ENCODE measurements around the gene NLGN3.

The NLGN3 gene

GRCh38 chrX:71162981-71163380 lies 18.3 kb downstream of the NLGN3 start:
- Histone ChIP-seq H3K27ac (ENCODE audit: low read length) (no peak overlapping the region), H3F3A (ENCODE audit: insufficient read depth, low read length) (no peaks in the 10 kb centered on the region), H3K4me2 (ENCODE audit: low read depth, low read length) (no peak overlapping the region), H3K79me2 (ENCODE audit: low read length) (no peaks in the 10 kb centered on the region), H3K4me3 (ENCODE audit: low read length) (no peak overlapping the region), H3K27me3 (replicated peaks; ENCODE audit: insufficient read depth, low read length) (no peaks in the 10 kb centered on the region), H4K20me1 (ENCODE audit: insufficient read depth, low read length) (no peaks in the 10 kb centered on the region), H3K9me2 (replicated peaks; ENCODE audit: insufficient read depth, low read length) (no peaks in the 10 kb centered on the region), H3K36me3 (replicated peaks; ENCODE audit: insufficient read depth, low read length) (no peaks in the 10 kb centered on the region), H2AFZ (ENCODE audit: low read length) (no peak overlapping the region), H3K9me3 (replicated peaks; ENCODE audit: insufficient read depth, low read length) (no peaks in the 10 kb centered on the region), H3K4me1 (ENCODE audit: low read length) (no peaks in the 10 kb centered on the region), H3K9ac (ENCODE audit: low read length) (no peak overlapping the region)
- TF ChIP-seq EZH2phosphoT487 (IDR thresholded peaks at IDR 0.05; ENCODE audit: low read length) (no peak), EZH2 (optimal IDR thresholded peaks at IDR 0.05; ENCODE audit: low read depth, low read length) (no peak), CTCF (IDR thresholded peaks at IDR 0.05; ENCODE audit: low read length) (no peak)
- no peak for DNase-seq

GRCh38 chrX:71164071-71164470 lies 19.4 kb downstream of the NLGN3 start:
- no peaks in the 10 kb centered on the region for H3K79me2 ChIP-seq (ENCODE audit: low read length)
- no peaks in the 10 kb centered on the region for H3F3A ChIP-seq (ENCODE audit: insufficient read depth, low read length)
- no peaks in the 10 kb centered on the region for H4K20me1 ChIP-seq (ENCODE audit: insufficient read depth, low read length)
- H3K9ac ChIP-seq (ENCODE audit: low read length): no peak overlapping the region
- DNase-seq: no peak
- no peaks in the 10 kb centered on the region for H3K4me1 ChIP-seq (ENCODE audit: low read length)
- H3K27ac ChIP-seq (ENCODE audit: low read length): no peak overlapping the region
- no peaks in the 10 kb centered on the region for H3K27me3 ChIP-seq (replicated peaks; ENCODE audit: insufficient read depth, low read length)
- no peak overlapping the region for H3K4me2 ChIP-seq (ENCODE audit: low read depth, low read length)
- H2AFZ ChIP-seq (ENCODE audit: low read length): no peak overlapping the region
- TF ChIP-seq EZH2phosphoT487 (IDR thresholded peaks at IDR 0.05; ENCODE audit: low read length): no peak
- no peak for TF ChIP-seq CTCF (IDR thresholded peaks at IDR 0.05; ENCODE audit: low read length)
- TF ChIP-seq EZH2 (optimal IDR thresholded peaks at IDR 0.05; ENCODE audit: low read depth, low read length): no peak
- no peak overlapping the region for H3K4me3 ChIP-seq (ENCODE audit: low read length)
- H3K36me3 ChIP-seq (replicated peaks; ENCODE audit: insufficient read depth, low read length): no peaks in the 10 kb centered on the region
- no peaks in the 10 kb centered on the region for H3K9me2 ChIP-seq (replicated peaks; ENCODE audit: insufficient read depth, low read length)
- no peaks in the 10 kb centered on the region for H3K9me3 ChIP-seq (replicated peaks; ENCODE audit: insufficient read depth, low read length)

DNA sequence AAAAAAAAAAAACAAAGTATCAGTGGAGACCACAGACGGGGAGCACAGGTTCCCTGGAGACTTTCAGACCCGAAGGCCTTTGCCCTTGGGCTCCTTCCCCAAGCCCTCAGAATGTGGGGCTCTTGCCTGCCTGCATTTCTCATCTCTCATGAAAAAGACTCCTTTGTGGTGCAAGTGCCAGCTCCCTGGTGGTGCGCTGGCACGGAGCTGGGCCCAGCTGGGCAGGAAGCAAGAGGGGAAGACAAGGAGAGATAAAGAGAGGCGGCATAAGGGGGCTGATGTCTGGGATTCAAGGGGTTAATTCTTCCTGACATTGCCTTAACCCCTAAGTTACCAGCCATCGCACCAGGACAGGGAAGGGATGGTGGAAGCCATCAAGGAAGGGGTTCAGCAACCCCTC lies 21.8 kb downstream of the NLGN3 start:
- Histone ChIP-seq H2AFZ (ENCODE audit: low read length) (no peak overlapping the region), H3K9me3 (replicated peaks; ENCODE audit: insufficient read depth, low read length) (no peaks in the 10 kb centered on the region), H3K27me3 (replicated peaks; ENCODE audit: insufficient read depth, low read length) (no peaks in the 10 kb centered on the region), H3K27ac (ENCODE audit: low read length) (no peak overlapping the region), H3F3A (ENCODE audit: insufficient read depth, low read length) (no peaks in the 10 kb centered on the region), H3K9ac (ENCODE audit: low read length) (no peak overlapping the region), H3K79me2 (ENCODE audit: low read length) (no peaks in the 10 kb centered on the region), H3K4me2 (ENCODE audit: low read depth, low read length) (no peak overlapping the region), H3K36me3 (replicated peaks; ENCODE audit: insufficient read depth, low read length) (no peaks in the 10 kb centered on the region), H3K4me1 (ENCODE audit: low read length) (no peaks in the 10 kb centered on the region), H3K9me2 (replicated peaks; ENCODE audit: insufficient read depth, low read length) (no peaks in the 10 kb centered on the region), H3K4me3 (ENCODE audit: low read length) (no peak overlapping the region), H4K20me1 (ENCODE audit: insufficient read depth, low read length) (no peaks in the 10 kb centered on the region)
- no peak for DNase-seq
- TF ChIP-seq EZH2phosphoT487 (IDR thresholded peaks at IDR 0.05; ENCODE audit: low read length): no peak
- no peak for TF ChIP-seq EZH2 (optimal IDR thresholded peaks at IDR 0.05; ENCODE audit: low read depth, low read length)
- no peak for TF ChIP-seq CTCF (IDR thresholded peaks at IDR 0.05; ENCODE audit: low read length)

All from MM.1S (cell line).